Measurements from ENCODE around the gene C1RL. TPM values are rescaled to one million over a fixed set of nuclear protein-coding genes. Genes with fewer than 3 reads are reported as not detected.

C1RL gene
- total RNA-seq, 2 experiments from 2014 or later, result 12.2 to 14.1 TPM

- Mint-ChIP-seq H3K4me3 (no peak overlapping the region), H3K27ac (no peak overlapping the region), H3K36me3 (ENCODE audit: low read depth) (peaks cover 8% of the 10 kb centered on the region), H3K27me3 (no peaks in the 10 kb centered on the region), H3K4me1 (ENCODE audit: low read depth) (peaks cover 8% of the 10 kb centered on the region), H3K9me3 (no peaks in the 10 kb centered on the region)
- ChIA-PET CTCF (interaction anchor here (1.0 kb wide), 1 partner anchor 224 kb away, joined by 3 read pairs; no protein-coding TSS in a partner anchor), POLR2A (interaction anchor here (1.1 kb wide), 1 partner anchor 224 kb away, joined by 3 read pairs; no protein-coding TSS in a partner anchor)
- DNase-seq (no peak), ATAC-seq (ENCODE audit: poor library complexity) (no peak)
- no peak for TF ChIP-seq CTCF (IDR thresholded peaks at IDR 0.05)
- Histone ChIP-seq H3K4me3 (ENCODE audit: low read length) (no peak overlapping the region), H3K9me3 (ENCODE audit: control insufficient read depth in 1 of 2, insufficient read depth in 1 of 2, low read length in 2 of 2) (no peaks in the 10 kb centered on the region), H3K36me3 (ENCODE audit: insufficient read depth, low read length) (peaks cover 8% of the 10 kb centered on the region), H3K27ac (ENCODE audit: low read depth in 1 of 2, low read length in 2 of 2) (no peak overlapping the region), H3K4me1 (ENCODE audit: insufficient read depth, low read length) (peaks cover 13% of the 10 kb centered on the region), H3K27me3 (ENCODE audit: control insufficient read depth in 1 of 2, insufficient read depth in 2 of 2, low read length in 2 of 2) (no peaks in the 10 kb centered on the region)
- intact Hi-C loops (cut with DNase I, micrococcal nuclease), result loop anchor here in 1 of 2 experiments (2.0 to 5.0 kb wide), 2 partner anchors 117 to 225 kb away; no protein-coding TSS in a partner anchor
Measured at GRCh38 chr12:7093892-7094291, 15.1 kb downstream of the C1RL start.

- H3K27ac ChIP-seq (ENCODE audit: low read depth in 1 of 2, low read length in 2 of 2), result no peak overlapping the region
Measured at GRCh38 chr12:7093486-7093885, 15.5 kb downstream of the C1RL start.

GRCh38 chr12:7092986-7093460, 16.0 kb downstream of the C1RL start:
- Mint-ChIP-seq H3K4me1 (ENCODE audit: low read depth) (peaks cover 8% of the 10 kb centered on the region), H3K27ac (no peak overlapping the region), H3K9me3 (no peaks in the 10 kb centered on the region), H3K36me3 (ENCODE audit: low read depth) (no peaks in the 10 kb centered on the region), H3K27me3 (no peaks in the 10 kb centered on the region), H3K4me3 (no peak overlapping the region)
- intact Hi-C loops (cut with DNase I, micrococcal nuclease), result loop anchor here (1.0 to 5.0 kb wide), 4 partner anchors 116 to 224 kb away; no protein-coding TSS in a partner anchor
- Histone ChIP-seq H3K27ac (ENCODE audit: low read depth in 1 of 2, low read length in 2 of 2) (no peak overlapping the region), H3K4me3 (ENCODE audit: low read length) (no peak overlapping the region), H3K36me3 (ENCODE audit: insufficient read depth, low read length) (peaks cover 2% of the 10 kb centered on the region), H3K9me3 (ENCODE audit: control insufficient read depth in 1 of 2, insufficient read depth in 1 of 2, low read length in 2 of 2) (no peaks in the 10 kb centered on the region), H3K27me3 (ENCODE audit: control insufficient read depth in 1 of 2, insufficient read depth in 2 of 2, low read length in 2 of 2) (no peaks in the 10 kb centered on the region), H3K4me1 (ENCODE audit: insufficient read depth, low read length) (peaks cover 13% of the 10 kb centered on the region)
- no peak for TF ChIP-seq CTCF (IDR thresholded peaks at IDR 0.05)
- ChIA-PET POLR2A (interaction anchor here (1.1 to 1.4 kb wide), 3 partner anchors 14 to 224 kb away, joined by 3 to 5 read pairs (median 5); no protein-coding TSS in a partner anchor), CTCF (interaction anchor here (0.7 to 1.0 kb wide), 2 partner anchors 15 to 223 kb away, joined by 3 read pairs; no protein-coding TSS in a partner anchor)
- ATAC-seq (ENCODE audit: poor library complexity), result no peak
- no peak for DNase-seq

More at GRCh38 chr12:7093486-7093885, 15.5 kb downstream of the C1RL start:
- H3K36me3 ChIP-seq (ENCODE audit: insufficient read depth, low read length), result peaks cover 4% of the 10 kb centered on the region
- no peak overlapping the region for H3K27ac Mint-ChIP-seq
- H3K9me3 ChIP-seq (ENCODE audit: control insufficient read depth in 1 of 2, insufficient read depth in 1 of 2, low read length in 2 of 2), result no peaks in the 10 kb centered on the region
- ATAC-seq (ENCODE audit: poor library complexity) (no peak), DNase-seq (no peak)
- H3K4me1 Mint-ChIP-seq (ENCODE audit: low read depth), result peaks cover 8% of the 10 kb centered on the region
- intact Hi-C loops (cut with DNase I, micrococcal nuclease), result loop anchor here in 1 of 2 experiments (2.0 to 5.0 kb wide), 2 partner anchors 116 to 225 kb away; no protein-coding TSS in a partner anchor
- H3K4me1 ChIP-seq (ENCODE audit: insufficient read depth, low read length), result peaks cover 13% of the 10 kb centered on the region
- H3K4me3 ChIP-seq (ENCODE audit: low read length), result no peak overlapping the region
- H3K27me3 ChIP-seq (ENCODE audit: control insufficient read depth in 1 of 2, insufficient read depth in 2 of 2, low read length in 2 of 2), result no peaks in the 10 kb centered on the region
- H3K36me3 Mint-ChIP-seq (ENCODE audit: low read depth), result peaks cover 5% of the 10 kb centered on the region
- H3K4me3 Mint-ChIP-seq, result no peak overlapping the region
- no peaks in the 10 kb centered on the region for H3K27me3 Mint-ChIP-seq
- POLR2A ChIA-PET, result interaction anchor here (1.1 to 1.4 kb wide), 3 partner anchors 14 to 224 kb away, joined by 3 to 5 read pairs (median 5); no protein-coding TSS in a partner anchor
- no peak for TF ChIP-seq CTCF (IDR thresholded peaks at IDR 0.05)
- CTCF ChIA-PET, result interaction anchor here (0.7 to 1.0 kb wide), 2 partner anchors 14 to 224 kb away, joined by 3 read pairs; no protein-coding TSS in a partner anchor
- no peaks in the 10 kb centered on the region for H3K9me3 Mint-ChIP-seq
